ENCODE data around the gene CFAP299.
"Not testable (repeated sequence)": the region's sequence is repeated elsewhere in the genome, so short reads cannot be mapped to it uniquely, and the experiment has no call there.

The CFAP299 gene

GRCh38 chr4:80608281-80608980 is 272.9 kb downstream of the CFAP299 start:
- no peak for DNase-seq (ENCODE audit: low read depth in 2 of 2)

- no peak for DNase-seq (ENCODE audit: low read depth in 2 of 2)
Measured at GRCh38 chr4:80610199-80610598, 274.7 kb downstream of the CFAP299 start.

- DNase-seq (ENCODE audit: low read depth in 2 of 2), result no peak
Measured at GRCh38 chr4:80610845-80611677, 275.5 kb downstream of the CFAP299 start.

DNA sequence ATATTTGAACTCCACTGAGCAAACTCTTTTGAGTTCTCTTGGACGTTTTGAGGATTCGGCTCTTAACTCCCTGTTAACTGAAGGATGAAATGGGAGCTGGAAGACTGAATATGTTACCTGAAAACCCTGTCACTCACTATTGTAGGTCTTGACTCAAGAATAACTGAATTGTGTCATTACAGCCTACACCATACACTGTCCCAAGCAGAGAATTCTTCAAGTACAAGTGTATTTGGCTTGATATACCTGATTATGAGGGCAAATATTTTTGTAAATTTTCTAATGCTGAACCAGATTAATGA is 276.1 kb downstream of the CFAP299 start:
- no peak for DNase-seq (ENCODE audit: low read depth in 2 of 2)

- no peak for DNase-seq (ENCODE audit: low read depth in 2 of 2)
Measured at GRCh38 chr4:80613470-80613869, 277.9 kb downstream of the CFAP299 start.

DNA sequence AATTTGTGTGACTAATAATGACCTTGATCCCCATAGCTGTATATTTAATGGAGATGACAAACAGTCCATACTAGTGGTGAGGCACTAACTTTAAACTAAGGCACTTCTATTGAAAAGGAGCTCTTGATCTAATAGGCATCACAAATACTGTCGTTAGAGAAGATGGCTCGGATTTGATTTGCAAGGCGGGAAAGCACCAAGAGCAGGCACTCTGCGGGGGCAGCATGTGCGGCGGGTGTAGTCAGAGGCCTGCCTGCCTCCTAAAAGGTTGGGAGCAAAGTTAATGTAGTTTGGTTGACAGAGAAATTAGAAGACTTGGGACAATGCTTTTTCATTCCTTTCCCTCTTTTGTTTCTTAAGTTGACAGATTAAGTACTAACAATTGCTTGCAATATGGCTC is 278.8 kb downstream of the CFAP299 start:
- no peak for DNase-seq (ENCODE audit: low read depth in 2 of 2)

- DNase-seq (ENCODE audit: low read depth in 2 of 2), result no peak
Measured at GRCh38 chr4:80615099-80615498, 279.6 kb downstream of the CFAP299 start.

DNA sequence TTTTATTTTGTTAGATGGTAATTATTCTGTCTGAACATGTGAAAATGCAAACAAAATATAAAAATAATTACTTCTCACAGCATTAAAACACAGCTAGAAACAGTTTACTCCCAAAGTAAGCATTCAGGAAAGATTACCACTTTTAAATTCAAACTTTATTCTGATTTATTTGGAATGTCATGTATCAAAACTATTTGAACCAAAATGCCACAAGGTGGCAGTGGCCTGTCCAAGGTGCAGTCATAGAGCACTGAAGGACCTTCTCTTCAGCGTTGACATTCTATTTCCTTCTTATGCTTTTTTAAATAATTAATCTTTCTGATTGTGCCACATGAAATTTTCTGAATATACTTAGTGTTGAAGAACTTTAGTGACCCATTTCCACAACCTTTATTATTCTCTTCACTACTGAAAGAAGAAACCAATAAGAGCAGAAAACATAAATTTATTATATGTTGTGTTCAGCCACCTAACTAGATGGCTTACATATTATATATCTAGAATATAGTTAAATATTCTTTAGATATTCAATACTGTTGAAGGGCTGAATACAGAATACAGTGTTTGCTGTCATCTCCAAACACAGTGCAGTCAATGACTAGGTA is 283.6 kb downstream of the CFAP299 start:
- DNase-seq (ENCODE audit: low read depth in 2 of 2), result no peak

DNA sequence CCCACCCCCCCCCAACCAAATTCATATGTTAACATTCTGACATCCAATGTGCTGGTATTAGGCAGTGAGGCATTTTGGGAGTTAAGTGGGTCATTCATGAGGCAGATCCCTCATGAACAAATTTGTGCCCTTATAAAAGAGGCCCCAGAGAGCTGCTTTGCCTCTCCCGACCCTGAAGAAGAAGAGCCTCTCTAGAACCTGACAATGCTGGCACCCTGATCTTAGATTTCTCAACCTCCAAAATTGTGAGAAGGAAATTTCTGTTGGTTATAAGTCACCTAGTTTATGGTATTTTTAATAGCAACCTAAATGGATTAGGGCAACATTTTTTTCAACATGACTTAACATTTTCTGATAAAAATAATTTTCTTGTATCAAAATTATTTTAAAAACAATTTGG is 296.3 kb downstream of the CFAP299 start:
- no peak for DNase-seq (ENCODE audit: low read depth in 2 of 2)

GRCh38 chr4:80637190-80637589 is 301.7 kb downstream of the CFAP299 start:
- no peak for DNase-seq (ENCODE audit: low read depth in 2 of 2)

- no peak for DNase-seq (ENCODE audit: low read depth in 2 of 2)
Measured at GRCh38 chr4:80646061-80646460, 310.5 kb downstream of the CFAP299 start.

DNA sequence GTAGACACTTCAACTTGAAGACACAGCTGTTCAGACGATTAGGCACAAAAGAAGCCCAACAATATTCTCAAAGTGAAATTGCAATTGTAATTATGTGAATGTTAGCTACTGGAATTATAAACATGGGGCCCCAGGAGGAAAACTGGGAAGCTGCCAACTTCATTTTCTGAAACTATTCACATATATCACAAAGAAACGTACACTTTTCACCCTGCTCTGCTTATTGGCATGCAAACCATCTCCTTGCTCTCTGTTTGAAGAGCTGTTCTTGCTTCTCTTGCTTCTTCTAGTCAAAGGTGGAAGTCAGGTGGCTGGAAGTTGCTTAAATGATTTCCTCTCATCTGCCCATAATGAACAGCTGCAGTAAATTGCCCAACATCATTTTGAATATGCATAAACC is 320.1 kb downstream of the CFAP299 start:
- no peak for DNase-seq (ENCODE audit: low read depth in 2 of 2)

DNA sequence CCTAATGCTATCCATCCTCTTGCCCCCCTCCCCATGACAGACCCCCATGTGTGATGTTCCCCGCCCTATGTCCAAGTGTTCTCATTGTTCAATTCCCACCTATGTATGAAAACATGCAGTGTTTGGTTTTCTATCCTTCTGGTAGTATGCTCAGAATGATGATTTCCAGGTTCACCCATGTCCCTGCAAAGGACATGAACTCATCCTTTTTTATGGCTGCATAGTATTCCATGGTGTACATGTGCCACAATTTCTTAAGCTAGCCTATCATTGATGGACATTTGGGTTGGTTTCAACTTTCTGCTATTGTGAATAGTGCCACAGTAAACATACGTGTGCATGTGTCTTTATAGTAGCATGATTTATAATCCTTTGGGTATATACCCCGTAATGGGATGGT is 334.6 kb downstream of the CFAP299 start:
- not testable (repeated sequence) for DNase-seq (ENCODE audit: low read depth in 2 of 2)

- no peak for DNase-seq (ENCODE audit: low read depth in 2 of 2)
Measured at GRCh38 chr4:80678413-80678812, 342.9 kb downstream of the CFAP299 start.

DNA sequence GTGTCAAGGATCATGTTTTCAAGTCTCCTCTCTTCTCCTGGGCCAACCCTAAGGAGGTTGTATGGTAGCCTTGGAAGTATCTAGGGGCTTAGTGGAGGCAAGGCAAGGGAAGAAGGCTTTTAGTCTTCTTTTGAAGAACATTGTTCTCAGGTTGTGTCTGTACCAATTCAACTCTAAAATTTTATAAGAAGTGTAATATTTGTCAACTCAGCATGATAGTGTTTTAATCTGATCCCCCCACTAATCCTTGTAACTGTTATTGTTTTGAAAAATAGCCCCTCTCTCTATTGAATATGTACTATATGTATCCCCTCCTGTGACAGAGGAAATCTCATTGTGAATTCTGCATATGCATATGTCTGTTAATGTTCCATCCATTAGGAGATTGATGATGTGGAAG is 345.4 kb downstream of the CFAP299 start:
- DNase-seq (ENCODE audit: low read depth in 2 of 2), result no peak

- DNase-seq (ENCODE audit: low read depth in 2 of 2), result no peak
Measured at GRCh38 chr4:80685214-80685613, 349.7 kb downstream of the CFAP299 start.

- not testable (repeated sequence) for DNase-seq (ENCODE audit: low read depth in 2 of 2)
Measured at GRCh38 chr4:80687736-80688135, 352.2 kb downstream of the CFAP299 start.

- no peak for DNase-seq (ENCODE audit: low read depth in 2 of 2)
Measured at GRCh38 chr4:80694171-80694570, 358.6 kb downstream of the CFAP299 start.

DNA sequence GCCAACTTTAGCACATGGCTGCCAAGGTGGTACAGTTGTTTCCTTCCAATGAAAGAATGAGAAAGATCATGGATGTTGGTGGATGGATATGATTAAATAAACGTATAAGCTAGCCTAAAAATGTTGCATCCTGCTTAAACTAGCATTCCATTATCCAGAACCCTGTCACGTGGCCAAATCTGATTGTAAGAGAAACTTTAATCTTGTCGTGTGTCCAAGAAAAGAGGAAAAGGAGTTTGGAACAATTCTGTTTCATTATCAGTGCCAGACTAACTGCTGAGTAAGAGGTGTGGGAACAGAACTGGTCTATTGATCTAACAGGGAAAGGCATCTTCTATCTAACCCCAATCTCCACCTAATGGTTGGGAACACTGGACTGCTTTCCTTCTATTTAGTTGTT is 369.8 kb downstream of the CFAP299 start:
- no peak for DNase-seq (ENCODE audit: low read depth in 2 of 2)

DNA sequence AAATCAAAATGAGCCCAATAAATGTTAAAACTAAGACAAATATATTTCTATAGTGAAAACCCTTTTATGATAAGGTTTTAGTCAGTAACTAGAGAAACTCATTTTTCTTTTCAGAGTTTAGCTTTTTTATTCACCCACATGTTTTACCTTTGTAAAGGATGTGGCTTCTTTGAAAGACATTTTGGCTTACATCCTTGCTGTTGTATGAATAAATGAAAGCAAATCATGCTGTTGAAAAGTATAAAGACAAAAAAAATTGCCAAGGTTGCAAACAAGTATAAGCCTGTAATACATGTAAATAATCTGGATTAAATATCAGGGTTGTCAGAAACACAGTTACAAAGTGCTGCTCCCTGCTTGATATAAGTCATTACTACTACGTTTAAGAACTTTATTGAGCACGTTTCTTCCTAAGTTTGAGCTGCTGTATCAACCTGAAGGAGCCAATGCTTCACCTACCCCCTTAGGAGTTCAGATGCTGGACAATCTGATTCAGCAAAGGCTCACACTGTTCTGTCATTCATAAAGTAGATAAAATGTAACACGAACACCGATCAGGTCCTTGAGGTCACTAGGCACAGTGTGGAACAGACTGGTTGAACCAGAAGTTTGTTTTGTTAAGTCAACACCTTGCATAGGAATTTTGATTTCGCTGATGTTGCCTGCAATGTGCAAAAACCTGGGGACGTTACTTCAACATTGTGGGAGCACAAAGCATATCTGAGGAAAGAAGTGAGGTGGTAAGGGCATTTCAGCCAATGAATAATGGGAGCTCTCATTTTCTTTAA is 373.7 kb downstream of the CFAP299 start:
- DNase-seq (ENCODE audit: low read depth in 2 of 2), result no peak

GRCh38 chr4:80710748-80711451 is 375.4 kb downstream of the CFAP299 start:
- DNase-seq (ENCODE audit: low read depth in 2 of 2), result no peak

DNA sequence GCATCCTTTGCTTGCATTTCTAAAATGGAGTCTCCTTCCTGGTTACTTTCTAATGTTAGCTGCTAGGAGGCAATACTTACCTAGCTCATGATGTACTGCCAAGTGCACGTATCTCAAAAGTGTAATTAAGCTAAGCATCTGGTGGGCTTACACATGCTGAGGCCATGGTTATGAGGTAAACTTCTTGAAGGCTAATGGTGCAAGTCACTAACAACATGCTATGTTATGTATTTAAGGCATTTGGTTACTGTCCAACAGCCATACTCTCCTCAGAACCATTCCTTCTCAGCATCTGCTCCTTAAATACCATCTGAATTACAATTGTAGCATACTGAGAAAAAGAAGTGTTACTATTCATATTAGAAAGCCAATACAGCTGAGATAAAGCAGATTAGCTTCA is 376.4 kb downstream of the CFAP299 start:
- DNase-seq (ENCODE audit: low read depth in 2 of 2), result no peak

Data from stimulated activated CD8-positive, alpha-beta memory T cell treated with anti-CD3 and anti-CD28 coated beads, Interleukin-2, amount 100 ng/mL, for 48 hours (primary cell).